Measurements from ENCODE around the gene ENOX1. TPM values are rescaled to one million over a fixed set of nuclear protein-coding genes. Genes with fewer than 3 reads are reported as not detected.

Gene ENOX1
- total and polyA plus RNA-seq, 7 donors = 0.23 to 20.2 (median 11.1) TPM

- no peak for DNase-seq
- no peak overlapping the region for H3K4me3 ChIP-seq
- no peak overlapping the region for H3K27ac ChIP-seq
- intact Hi-C loops (cut with DNase I) = no loop called here
- no peaks in the 10 kb centered on the region for H3K9me3 ChIP-seq
- no peaks in the 10 kb centered on the region for H3K27me3 ChIP-seq
- no peak for TF ChIP-seq EP300 (IDR thresholded peaks at IDR 0.05)
- no peak for TF ChIP-seq POLR2AphosphoS5 (IDR thresholded peaks at IDR 0.05)
- TF ChIP-seq POLR2A (IDR thresholded peaks at IDR 0.05) = no peak
- TF ChIP-seq CTCF (IDR thresholded peaks at IDR 0.05) = no peak
- peaks cover 0 to 4% (median 0%) of the 10 kb centered on the region in 4 donors for H3K4me1 ChIP-seq
- no peaks in the 10 kb centered on the region for H3K36me3 ChIP-seq
- WGBS, 2 donors = 41 to 43% methylated on average over 2 of the region's 2 CpGs
Observed at GRCh38 chr13:43647471-43647870, 139.3 kb downstream of the ENOX1 start.

- no peak for DNase-seq
- Histone ChIP-seq H3K4me3 (no peak overlapping the region), H3K9me3 (no peaks in the 10 kb centered on the region), H3K4me1 (no peaks in the 10 kb centered on the region), H3K27me3 (no peaks in the 10 kb centered on the region), H3K36me3 (no peaks in the 10 kb centered on the region), H3K27ac (no peak overlapping the region)
- 81 to 85% methylated on average over 1 of the region's 1 CpG for WGBS, 2 donors
- intact Hi-C loops (cut with DNase I) = no loop called here
- TF ChIP-seq POLR2AphosphoS5 (IDR thresholded peaks at IDR 0.05) (no peak), EP300 (IDR thresholded peaks at IDR 0.05) (no peak), CTCF (IDR thresholded peaks at IDR 0.05) (no peak), POLR2A (IDR thresholded peaks at IDR 0.05) (no peak)
Observed at GRCh38 chr13:43640476-43640875, 146.3 kb downstream of the ENOX1 start.

GRCh38 chr13:43631106-43631505 lies 155.7 kb downstream of the ENOX1 start:
- intact Hi-C loops (cut with DNase I) = no loop called here

GRCh38 chr13:43629691-43630480 lies 156.9 kb downstream of the ENOX1 start:
- Histone ChIP-seq H3K36me3 (no peaks in the 10 kb centered on the region), H3K4me1 (no peaks in the 10 kb centered on the region), H3K4me3 (no peak overlapping the region), H3K27me3 (no peaks in the 10 kb centered on the region), H3K27ac (no peak overlapping the region), H3K9me3 (no peaks in the 10 kb centered on the region)
- no peak for DNase-seq
- intact Hi-C loops (cut with DNase I) = no loop called here
- 77 to 97% methylated on average over 3 of the region's 3 CpGs for WGBS, 2 donors
- no peak for TF ChIP-seq CTCF (IDR thresholded peaks at IDR 0.05)

More at GRCh38 chr13:43631106-43631505, 155.7 kb downstream of the ENOX1 start:
- no peaks in the 10 kb centered on the region for H3K4me1 ChIP-seq
- no peak overlapping the region for H3K4me3 ChIP-seq
- no peak overlapping the region for H3K27ac ChIP-seq
- no peaks in the 10 kb centered on the region for H3K36me3 ChIP-seq
- H3K9me3 ChIP-seq = no peaks in the 10 kb centered on the region
- 78 to 88% methylated on average over 3 of the region's 3 CpGs for WGBS, 2 donors
- DNase-seq = no peak
- no peak for TF ChIP-seq POLR2A (IDR thresholded peaks at IDR 0.05)
- no peak for TF ChIP-seq CTCF (IDR thresholded peaks at IDR 0.05)
- no peak for TF ChIP-seq EP300 (IDR thresholded peaks at IDR 0.05)
- TF ChIP-seq POLR2AphosphoS5 (IDR thresholded peaks at IDR 0.05) = no peak
- H3K27me3 ChIP-seq = no peaks in the 10 kb centered on the region

- 91 to 92% methylated on average over 2 of the region's 2 CpGs for WGBS, 2 donors
- Histone ChIP-seq H3K27me3 (no peaks in the 10 kb centered on the region), H3K4me3 (no peak overlapping the region), H3K9me3 (no peaks in the 10 kb centered on the region), H3K27ac (no peak overlapping the region), H3K4me1 (no peaks in the 10 kb centered on the region), H3K36me3 (no peaks in the 10 kb centered on the region)
- no peak for TF ChIP-seq EP300 (IDR thresholded peaks at IDR 0.05)
- no peak for TF ChIP-seq CTCF (IDR thresholded peaks at IDR 0.05)
- no peak for TF ChIP-seq POLR2A (IDR thresholded peaks at IDR 0.05)
- no peak for TF ChIP-seq POLR2AphosphoS5 (IDR thresholded peaks at IDR 0.05)
- intact Hi-C loops (cut with DNase I) = no loop called here
- no peak for DNase-seq
Observed at GRCh38 chr13:43626994-43627393, 159.8 kb downstream of the ENOX1 start.
